ENCODE measurements around the gene POU3F3.

Gene POU3F3

DNA sequence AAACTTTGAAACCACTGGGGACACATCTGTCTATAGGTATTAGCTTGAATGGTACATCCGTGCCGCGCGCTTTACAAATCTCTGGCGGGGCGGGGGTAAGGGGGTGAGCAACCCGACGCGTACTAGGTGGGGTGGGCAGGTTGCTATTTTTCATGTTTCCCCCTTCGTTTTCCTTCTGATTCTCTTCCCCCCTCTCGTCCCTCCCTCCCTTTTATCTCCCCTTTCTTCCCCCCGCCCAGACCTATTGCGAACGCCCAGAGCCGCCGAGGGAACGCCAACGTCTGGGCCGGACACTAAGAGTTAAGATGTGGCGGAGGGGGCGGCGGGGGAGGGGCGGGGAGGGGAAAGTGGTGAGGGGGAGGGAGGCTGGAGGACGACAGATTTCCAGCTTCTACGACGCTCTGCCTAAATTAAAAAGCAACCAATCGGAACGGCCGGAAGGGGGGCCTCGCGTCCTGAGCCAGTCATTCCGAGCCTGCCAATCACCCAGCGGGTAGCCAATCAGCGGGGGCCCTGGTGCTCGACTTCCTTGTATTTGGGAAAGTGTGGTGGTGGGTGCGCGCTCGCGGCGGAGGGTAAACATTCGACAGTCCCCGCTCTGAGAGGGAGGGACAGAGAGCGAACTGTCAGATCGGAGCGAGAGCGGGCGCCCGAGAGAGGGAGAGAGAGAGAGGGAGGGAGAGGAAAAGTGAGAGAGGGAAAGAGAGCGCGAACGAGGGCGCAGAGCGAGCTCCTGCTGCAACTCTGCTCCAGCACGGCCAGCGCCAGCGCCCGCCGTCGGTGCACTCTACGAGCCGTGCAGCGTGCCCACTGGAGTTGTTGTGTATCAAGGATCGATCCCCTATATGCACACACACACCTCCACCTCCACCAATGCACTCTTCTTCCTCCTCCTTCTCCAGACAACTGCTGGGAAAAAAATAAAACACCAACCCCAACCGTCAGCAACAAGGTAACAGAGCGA, at the start of gene POU3F3:
Gene POU3F3 (plus strand): TSS at position 582 of the 964 bp plus-strand sequence. CDS start 1,396 bp downstream, outside the sequence.
- DNase-seq (ENCODE audit: low read depth in 4 of 4, low spot score in 1 of 4): peak in 1 of 4 experiments; percentile 34

DNA sequence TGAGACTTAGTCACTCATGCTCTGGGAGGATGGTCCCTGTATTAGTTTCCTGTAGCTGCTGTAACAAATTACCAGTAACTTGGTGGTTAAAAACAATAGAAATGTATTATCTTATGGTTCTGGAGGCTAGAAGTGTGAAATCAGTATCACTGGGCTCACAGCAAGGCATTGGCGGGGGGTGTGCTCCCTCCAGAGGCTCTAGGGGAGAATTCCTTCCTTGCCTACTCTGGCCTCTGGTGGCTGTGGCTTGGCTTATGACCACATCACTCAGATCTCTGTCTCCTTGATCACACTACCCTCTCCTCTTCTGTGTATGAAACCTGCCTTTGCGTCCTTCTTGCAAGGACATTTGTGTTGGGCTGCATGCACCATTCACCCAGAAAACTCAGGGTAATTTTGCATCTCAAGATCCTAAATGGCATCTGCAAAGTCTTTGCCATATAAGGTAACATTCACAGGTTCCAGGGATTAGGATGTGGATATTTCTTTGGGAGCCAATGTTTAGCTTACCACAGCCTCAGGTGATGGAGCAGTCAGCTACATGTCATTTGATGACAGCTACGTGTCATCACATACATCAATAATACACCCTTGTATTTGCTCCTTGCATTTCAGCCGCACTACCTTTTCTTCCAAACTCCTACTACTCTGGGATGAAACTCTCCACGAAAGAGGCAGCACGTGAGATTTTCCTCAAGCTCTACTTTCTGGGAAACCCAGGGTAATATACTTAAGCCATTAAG, 49.6 kb upstream of the POU3F3 start:
- no peak for DNase-seq (ENCODE audit: low read depth in 4 of 4, low spot score in 1 of 4)

DNA sequence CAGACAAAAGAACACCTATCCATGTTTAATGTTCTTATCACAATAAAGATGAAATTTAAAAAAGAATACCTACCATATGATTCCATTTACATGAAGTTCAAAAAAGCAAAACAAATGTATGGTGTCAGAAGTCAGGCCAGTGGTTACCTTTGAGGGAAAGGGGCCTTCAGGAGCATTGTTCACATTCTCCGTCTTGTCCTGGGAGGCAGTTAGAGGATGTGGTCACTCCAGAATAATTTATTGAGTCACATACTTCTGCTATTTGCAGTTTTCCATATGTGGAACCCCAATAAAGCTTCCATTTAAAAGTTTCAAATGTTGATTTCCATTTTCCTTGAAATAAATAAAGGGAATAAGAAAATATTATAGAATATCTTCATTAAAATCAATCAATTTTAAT, 41.6 kb upstream of the POU3F3 start:
- DNase-seq (ENCODE audit: low read depth in 4 of 4, low spot score in 1 of 4): no peak

DNA sequence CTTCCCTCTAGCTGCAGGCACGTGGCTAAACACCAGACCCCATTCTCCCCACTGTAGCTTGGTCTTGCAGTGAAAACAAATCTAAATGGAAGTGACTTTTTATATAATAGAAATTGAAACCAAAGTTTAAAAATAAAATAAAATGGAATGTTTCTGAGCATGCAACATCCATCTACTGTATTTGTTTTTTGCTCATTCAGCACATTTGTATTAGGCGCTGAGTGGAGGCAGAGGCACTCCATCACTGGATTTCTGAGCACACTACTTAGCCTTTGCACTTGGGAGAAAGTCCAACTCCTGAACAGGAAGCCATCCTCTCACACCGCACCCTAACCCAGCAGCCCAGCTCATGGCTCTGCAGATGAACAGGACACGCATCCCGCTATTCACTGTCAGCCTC, 37.8 kb upstream of the POU3F3 start:
- DNase-seq (ENCODE audit: low read depth in 4 of 4, low spot score in 1 of 4): no peak

DNA sequence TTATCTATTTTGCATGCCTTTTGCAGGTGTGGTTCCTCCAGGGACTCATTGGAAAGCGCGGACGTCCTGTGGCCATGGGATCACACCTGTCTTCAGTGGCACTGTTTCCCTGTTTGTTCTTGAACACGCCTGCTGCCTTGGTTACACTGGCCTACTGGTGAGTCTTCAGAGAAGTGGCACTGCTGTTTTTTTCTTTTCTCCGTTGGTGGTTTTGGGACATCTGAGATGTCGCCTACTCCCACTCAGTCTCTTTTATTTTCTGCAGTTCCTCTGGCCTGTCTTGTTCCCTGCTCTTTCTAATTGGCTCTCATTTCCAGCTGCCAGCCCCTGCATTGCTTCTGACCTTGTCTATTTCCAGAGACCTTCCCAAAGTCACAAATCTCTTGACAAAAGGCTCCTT, 35.7 kb upstream of the POU3F3 start:
- no peak for DNase-seq (ENCODE audit: low read depth in 4 of 4, low spot score in 1 of 4)

DNA sequence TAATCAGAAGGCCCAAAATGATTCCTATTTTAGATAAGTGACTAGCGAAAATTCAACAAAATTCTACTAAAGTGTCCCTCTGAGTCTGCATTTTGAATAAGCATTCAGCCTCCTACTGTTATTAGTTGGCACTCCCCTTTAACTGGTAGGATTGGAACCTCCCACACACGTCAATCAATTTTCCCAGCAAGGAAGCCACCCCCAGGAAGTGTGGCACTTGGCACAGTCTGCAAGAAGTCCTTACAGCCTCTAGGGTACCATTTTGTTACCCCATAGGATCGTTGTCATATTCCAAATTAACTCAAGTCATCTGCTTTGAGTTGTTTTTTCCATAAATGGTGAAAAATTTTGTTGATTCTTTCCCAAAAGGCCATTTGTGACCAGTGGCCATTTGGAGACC, 33.8 kb upstream of the POU3F3 start:
- DNase-seq (ENCODE audit: low read depth in 4 of 4, low spot score in 1 of 4): no peak

DNA sequence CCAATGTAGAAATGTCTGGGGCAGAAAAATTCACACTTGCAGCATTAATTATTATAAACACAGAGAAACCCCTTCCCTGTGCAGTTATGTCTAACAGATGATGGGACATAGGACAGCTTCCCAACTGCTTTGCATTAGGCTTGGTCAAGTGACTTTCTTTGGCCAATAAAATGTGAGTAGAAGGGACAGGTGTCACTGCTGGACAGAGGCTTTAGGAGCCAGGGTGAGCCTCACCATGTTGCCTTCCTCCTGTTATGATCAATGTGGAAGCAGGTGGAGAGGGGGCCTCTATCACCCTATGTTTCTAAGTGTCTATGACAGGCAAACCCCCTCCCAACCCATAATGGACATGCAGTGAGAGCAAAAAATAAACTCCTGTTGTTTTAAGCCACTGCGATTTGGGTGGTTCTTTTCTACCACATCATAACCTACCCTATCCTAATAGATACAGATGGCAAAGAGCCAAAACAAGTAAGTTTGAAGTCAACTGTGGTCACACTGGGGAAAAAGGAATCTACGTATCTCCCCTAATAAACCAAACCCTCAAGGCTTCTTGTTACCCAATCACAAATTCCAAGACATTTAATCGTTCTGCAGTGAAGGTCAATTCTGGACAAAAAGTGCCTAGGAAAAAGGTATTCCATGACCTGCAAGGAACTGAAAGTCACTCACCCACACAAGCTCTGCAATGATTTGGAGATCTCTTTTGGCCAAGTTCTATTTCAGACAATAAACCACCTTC, 28.6 kb upstream of the POU3F3 start:
- no peak for DNase-seq (ENCODE audit: low read depth in 4 of 4, low spot score in 1 of 4)

DNA sequence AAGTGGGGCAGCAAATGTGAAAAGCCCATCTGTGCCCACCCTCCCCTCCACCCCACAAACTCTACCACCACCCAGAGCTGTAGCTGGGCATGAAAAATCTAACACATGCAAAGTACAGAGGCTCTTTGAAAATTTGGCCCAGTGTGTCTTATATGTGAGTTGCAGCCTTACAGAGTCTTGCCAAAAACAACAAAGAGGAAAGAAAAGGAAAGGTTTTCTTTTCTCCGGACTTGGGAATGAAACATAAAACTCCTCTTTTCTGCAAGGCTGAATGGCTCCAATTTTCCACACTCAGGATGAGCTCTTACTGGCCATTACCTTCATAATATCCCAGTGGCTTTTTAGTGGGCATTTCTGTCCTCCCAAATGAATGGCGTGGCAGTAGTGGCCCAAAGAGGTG, 27.9 kb upstream of the POU3F3 start:
- no peak for DNase-seq (ENCODE audit: low read depth in 4 of 4, low spot score in 1 of 4)

DNA sequence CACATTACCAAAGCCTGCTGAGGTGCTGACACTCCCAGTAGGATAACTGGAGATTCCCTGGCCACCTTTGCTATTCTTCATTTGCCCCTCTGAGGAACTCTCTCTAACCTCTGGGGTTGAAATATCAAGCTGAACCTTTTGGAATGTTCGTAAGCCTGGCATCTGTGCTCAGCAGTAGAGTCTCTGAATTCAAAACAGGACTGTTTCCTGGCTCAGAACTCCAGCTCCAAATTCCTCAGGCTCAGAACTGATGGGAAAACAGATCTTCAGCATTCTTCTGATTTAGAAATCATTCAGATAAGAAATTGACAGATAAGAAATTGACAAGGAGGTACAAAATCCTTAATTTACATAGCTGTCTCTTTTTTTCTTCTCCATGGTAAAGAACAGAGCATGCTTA, 22.2 kb upstream of the POU3F3 start:
- DNase-seq (ENCODE audit: low read depth in 4 of 4, low spot score in 1 of 4): no peak

DNA sequence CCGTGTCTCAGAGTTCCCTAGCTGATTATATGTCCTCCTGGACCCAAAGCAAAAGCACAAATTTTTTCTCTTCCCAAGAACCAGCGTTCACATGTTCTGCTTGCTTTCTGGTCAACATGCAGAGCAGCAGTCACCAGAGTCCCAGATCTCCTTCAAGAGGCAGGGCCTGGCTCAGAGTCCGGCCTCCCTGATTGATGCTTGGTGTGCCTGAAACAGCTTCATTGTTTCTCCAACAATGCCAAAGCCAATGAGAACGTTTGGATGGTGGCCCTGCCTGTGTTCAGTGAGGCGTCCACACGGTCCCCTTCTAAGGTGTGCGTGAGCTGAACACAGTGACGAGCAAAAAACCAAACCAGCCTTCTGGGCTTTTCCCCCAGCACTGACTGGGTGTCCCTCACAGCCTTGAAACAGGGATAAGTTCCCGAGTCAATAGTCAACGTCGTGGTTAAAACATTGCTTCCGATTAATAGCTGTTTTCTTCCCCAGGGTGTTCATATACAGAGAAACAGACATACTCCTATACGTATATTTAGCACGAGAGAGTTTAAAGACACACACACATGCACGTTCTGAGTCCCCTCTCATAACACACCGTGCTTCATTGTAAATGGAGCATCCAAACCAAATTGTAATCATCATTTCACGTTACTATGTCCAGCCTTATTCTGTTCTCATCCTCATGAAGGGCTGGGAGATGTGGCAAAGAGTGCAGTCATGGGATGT, 19.3 kb upstream of the POU3F3 start:
- no peak for DNase-seq (ENCODE audit: low read depth in 4 of 4, low spot score in 1 of 4)

DNA sequence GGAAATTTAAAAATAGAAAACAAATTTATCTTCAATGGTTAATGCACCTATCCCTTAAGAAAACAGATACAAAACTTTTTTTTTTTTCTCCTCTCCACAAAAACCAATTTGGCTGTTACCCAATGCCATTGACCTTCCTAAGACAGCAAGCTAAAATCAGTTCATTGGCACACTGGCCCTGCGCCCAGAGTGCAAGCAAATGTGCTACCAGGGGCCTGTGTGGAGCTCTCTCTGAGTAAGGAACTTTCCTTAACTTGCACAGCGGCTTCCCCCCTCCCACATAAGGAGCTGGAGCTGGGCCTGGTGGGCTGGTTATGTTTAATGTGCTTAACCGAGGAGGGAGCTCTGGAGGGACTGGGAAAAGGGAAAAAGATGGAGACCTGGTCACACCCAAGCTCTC, 17.6 kb upstream of the POU3F3 start:
- DNase-seq (ENCODE audit: low read depth in 4 of 4, low spot score in 1 of 4): no peak

DNA sequence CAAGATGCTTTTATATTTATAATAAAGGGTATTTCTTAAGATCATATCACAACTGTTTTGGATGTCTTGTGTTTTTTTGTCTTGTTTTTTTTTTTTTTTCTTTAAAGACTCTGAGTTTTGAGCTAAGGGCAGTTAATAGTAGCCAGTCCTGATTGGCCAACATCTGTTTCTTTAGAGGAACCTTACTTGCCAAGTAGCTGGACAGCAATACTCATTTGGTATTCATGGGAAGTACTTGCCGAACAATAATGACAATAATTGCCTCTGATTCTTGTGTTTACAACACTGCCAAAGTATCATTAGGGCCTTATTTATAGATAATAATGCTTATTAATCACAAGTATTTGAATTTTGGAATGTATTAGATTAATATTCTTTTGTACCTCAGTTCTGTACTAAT, 17.1 kb upstream of the POU3F3 start:
- no peak for DNase-seq (ENCODE audit: low read depth in 4 of 4, low spot score in 1 of 4)

DNA sequence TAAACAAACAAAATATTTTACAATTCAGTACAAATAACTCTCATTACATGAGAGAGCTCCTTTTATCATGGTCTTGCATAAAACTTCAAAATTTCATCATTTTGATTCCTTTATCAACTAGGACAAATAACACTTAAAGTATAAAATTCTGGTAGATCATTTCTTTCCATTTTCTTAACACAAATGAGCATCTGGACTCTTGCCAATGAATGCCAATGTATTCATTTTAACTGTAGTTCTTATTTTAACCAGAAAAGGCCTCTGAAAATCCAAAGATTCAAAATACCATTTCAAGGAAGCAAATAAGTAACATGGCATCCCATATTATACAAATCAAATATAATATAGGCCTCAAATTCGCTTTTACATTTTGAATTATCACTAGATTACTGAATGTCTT, 13.8 kb upstream of the POU3F3 start:
- DNase-seq (ENCODE audit: low read depth in 4 of 4, low spot score in 1 of 4): no peak

DNA sequence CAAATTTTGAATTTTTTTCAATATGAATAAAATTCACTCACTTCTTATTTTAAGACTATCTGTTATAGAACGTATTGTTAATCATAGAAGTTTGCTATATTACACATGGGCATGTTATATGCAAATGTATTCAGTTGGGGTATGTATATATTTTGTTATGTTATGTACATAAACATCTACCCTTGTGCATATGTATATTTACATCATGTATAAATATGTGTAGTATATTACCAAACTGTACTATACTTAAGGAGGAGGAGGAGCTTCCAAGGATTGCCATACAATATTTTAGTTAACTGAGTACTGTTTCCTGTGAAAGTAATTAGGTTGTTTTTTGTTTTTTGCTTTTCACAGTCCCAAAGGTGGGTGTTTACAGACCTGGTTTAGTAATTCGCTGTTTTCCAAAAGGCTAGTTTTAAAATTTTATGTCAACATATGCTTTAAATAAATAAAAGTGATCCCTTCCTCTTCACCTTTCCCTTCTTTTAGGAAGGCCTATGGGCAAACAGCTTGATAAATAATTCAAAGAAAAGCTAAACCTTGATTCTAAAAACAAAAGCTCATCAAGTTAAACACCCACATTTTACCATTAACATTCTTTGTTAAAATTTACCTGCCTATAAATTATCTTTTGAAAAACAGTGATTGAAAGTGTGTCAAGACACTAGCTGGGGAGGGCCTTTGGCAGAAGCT, 12.9 kb upstream of the POU3F3 start:
- DNase-seq (ENCODE audit: low read depth in 4 of 4, low spot score in 1 of 4): no peak

DNA sequence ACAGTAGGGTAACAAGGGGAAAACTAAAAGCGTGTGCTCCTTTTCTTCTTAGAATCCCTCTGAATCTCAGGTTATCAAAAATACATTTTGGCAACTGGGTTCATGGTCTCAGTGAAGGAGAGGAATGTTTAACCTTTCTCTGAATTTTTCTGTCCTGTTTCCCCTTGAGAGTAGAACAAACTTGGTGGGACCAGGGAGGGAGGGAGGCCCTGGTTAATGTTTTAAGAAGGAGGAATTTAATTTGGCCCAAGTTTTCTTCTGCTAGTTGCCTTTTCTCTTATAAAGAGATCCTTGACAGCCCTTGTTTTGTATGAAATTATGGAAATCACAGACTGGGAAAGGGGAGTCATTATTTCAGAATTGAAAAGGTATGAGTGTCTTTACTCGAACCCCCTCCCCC, 12.2 kb upstream of the POU3F3 start:
- no peak for DNase-seq (ENCODE audit: low read depth in 4 of 4, low spot score in 1 of 4)

DNA sequence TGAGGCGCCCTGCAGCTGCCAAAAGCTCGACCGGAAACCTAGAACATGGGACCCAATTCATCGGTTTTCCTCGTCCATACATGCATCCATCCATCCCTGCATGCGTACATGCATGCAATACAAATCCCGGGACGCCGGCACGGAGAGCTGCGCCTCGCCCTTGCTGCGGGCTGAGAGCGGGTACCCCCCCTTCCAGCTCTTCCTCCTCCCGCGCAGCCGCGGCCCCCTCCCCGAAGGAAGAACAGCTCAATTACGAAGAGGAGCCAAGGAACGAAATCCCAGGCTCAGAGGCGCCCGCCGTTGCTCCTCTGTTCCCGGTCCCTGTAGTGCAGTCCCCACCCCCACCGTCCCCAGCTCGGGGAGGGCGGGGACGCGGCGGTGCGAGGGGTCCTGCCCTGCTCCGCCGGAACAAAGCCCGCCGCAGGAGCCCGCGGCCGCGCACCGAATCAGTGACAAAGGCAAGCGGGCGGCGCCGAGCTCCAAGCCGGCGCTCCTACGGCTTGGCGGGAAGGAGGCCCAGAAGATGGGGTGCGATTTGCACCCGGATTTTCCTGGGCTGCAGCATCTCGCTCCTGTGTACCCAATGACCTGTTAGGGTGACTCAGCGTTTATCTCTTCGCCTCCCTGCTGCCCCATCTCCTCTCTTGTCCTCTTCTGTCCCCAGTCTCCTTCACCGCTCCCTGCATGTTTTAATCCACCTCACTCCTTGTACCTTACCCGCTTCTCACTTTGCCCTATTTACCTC, 8.9 kb upstream of the POU3F3 start:
- DNase-seq (ENCODE audit: low read depth in 4 of 4, low spot score in 1 of 4): no peak

DNA sequence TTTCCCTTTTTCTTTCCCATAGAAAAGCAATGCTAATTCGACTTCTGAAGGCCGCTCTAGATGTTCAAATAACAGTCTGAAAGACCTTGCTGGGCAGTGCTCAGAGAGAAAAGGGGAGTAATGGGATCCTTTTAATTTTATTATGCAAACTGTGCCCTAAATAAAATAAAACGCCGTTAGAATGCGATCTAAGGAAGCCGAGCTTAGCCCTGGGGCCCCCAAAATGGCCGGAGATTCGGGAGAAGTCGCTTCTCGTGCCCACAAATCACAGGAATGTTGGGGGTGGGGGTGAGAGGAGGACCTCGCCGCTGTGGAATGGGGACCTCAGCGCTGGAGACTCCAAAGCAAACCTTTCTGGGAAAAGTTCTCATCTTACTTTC, 8.4 kb upstream of the POU3F3 start:
- DNase-seq (ENCODE audit: low read depth in 4 of 4, low spot score in 1 of 4): no peak

DNA sequence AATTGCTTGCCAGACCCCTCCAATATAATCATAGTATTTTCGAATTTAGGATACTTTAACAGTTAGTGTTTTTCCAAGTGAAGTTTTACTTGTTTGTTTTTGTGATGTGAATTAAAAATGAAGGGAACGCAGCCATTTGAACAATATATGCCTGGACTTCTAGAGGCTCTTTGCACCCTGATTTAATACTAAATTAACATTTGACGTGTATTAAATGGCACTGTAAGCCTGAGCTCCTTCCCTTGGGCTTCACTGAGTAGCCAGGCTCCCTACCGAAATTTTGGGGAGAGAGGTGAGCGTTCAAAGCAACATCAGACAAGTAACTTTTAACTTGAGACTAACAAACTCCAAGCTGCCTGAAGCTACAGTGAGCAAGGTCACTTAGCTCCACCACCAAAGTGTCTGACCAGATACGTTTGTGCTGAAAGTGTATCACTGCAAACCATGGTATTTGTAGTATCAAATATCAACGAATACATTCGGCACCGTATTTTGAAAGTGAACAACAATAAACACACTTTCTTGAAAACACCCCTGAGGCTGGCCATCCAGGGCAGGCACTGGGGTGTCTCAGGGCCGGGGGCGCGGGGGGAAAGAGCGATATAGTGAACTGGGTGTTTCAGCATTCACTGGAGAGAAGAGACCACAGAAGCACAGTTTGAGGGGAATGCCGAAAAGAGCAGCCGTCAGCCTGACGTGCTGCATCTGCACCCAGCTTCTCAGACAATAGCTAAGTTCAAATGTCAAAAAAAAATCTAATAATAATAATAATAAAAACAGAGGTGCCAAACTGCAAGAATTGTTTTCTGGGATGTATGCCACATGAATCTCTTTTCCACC, 7.7 kb upstream of the POU3F3 start:
- no peak for DNase-seq (ENCODE audit: low read depth in 4 of 4, low spot score in 1 of 4)

All from stimulated activated CD4-positive, alpha-beta T cell treated with anti-CD3 and anti-CD28 coated beads, Interleukin-1b, Interleukin-23, amount 100 ng/mL, for 24 hours (primary cell).